Neural progenitor cell (in vitro differentiated cells): ENCODE results near the gene RNF8. TPM values are rescaled to one million over a fixed set of nuclear protein-coding genes. Genes with fewer than 3 reads are reported as not detected.
"Not testable (repeated sequence)": the region's sequence is repeated elsewhere in the genome, so short reads cannot be mapped to it uniquely, and the experiment has no call there.

Source experiments
- DNase-seq: peaks from one replicate; pipeline ENCODE4 v3.0.0-alpha.2; 2016; ENCODE audit warnings: low spot score
- H2AFZ ChIP-seq: fragments of 200-600 bp; sonication (generic); replicated peaks from 2 replicates; pipeline ENCODE4 v1.6.1; 2016; ENCODE audit warnings: antibody characterized with exemption
- H3F3A ChIP-seq: fragments of 200-600 bp; sonication (generic); 2 replicates; pipeline ENCODE4 v1.6.1; 2016; ENCODE audit warnings: antibody characterized with exemption, low read depth
- H3K27ac ChIP-seq: fragments of 200-600 bp; sonication (generic); 2 replicates; pipeline ENCODE4 v1.5.1; 2016; ENCODE audit warnings: mild to moderate bottlenecking
- H3K27me3 ChIP-seq: fragments of 200-600 bp; sonication (generic); 2 replicates; pipeline ENCODE4 v1.6.1; 2016; ENCODE audit warnings: mild to moderate bottlenecking, moderate library complexity
- H3K36me3 ChIP-seq: fragments of 200-600 bp; sonication (generic); 2 replicates; pipeline ENCODE4 v1.5.1; 2016
- H3K4me1 ChIP-seq: fragments of 200-600 bp; sonication (generic); 2 replicates; pipeline ENCODE4 v1.6.1; 2016; ENCODE audit warnings: mixed run types
- H3K4me2 ChIP-seq: fragments of 200-600 bp; sonication (generic); 2 replicates; pipeline ENCODE4 v1.6.1; 2016
- H3K4me3 ChIP-seq: fragments of 200-600 bp; sonication (generic); 2 replicates; pipeline ENCODE4 v1.5.1; 2016
- H3K79me2 ChIP-seq: fragments of 200-600 bp; sonication (generic); 2 replicates; pipeline ENCODE4 v1.6.1; 2016; ENCODE audit warnings: low read depth
- H3K9ac ChIP-seq: fragments of 200-600 bp; sonication (generic); 2 replicates; pipeline ENCODE4 v1.6.1; 2016
- H3K9me3 ChIP-seq: fragments of 200-600 bp; sonication (generic); 2 replicates; pipeline ENCODE4 v1.5.1; 2016; ENCODE audit warnings: low read depth
- H4K20me1 ChIP-seq: fragments of 200-600 bp; sonication (generic); 2 replicates; pipeline ENCODE4 v1.6.1; 2016; ENCODE audit warnings: low read depth
- H3K27ac Mint-ChIP-seq: 3 replicates; pipeline ENCODE4 v1.8.0; 2021; ENCODE audit warnings: mixed read lengths
- H3K27me3 Mint-ChIP-seq: 2 replicates; pipeline ENCODE4 v1.8.0; 2022; ENCODE audit warnings: low read depth, mild to moderate bottlenecking, inconsistent platforms, moderate library complexity, mixed read lengths; ENCODE audit not compliant: insufficient read depth
- H3K36me3 Mint-ChIP-seq: 3 replicates; pipeline ENCODE4 v1.8.0; 2021; ENCODE audit warnings: mixed read lengths
- H3K4me1 Mint-ChIP-seq: 3 replicates; pipeline ENCODE4 v1.8.0; 2021; ENCODE audit warnings: mixed read lengths
- H3K4me3 Mint-ChIP-seq: 3 replicates; pipeline ENCODE4 v1.8.0; 2021; ENCODE audit warnings: mild to moderate bottlenecking, moderate library complexity, mixed read lengths
- H3K9me3 Mint-ChIP-seq: 3 replicates; pipeline ENCODE4 v1.8.0; 2020; ENCODE audit warnings: mixed read lengths
- CTCF ChIP-seq: fragments of 200-600 bp; sonication (generic); IDR thresholded peaks from 2 replicates; pipeline ENCODE4 v1.5.1; 2017; ENCODE audit warnings: antibody characterized with exemption, mild to moderate bottlenecking
- EZH2 ChIP-seq: fragments of 200-600 bp; sonication (generic); IDR thresholded peaks from 2 replicates; pipeline ENCODE4 v1.6.1; 2017; ENCODE audit warnings: antibody characterized with exemption, mild to moderate bottlenecking, moderate library complexity
- EZH2phosphoT487 ChIP-seq: fragments of 200-600 bp; sonication (generic); IDR thresholded peaks from 2 replicates; pipeline ENCODE4 v1.6.1; 2017; ENCODE audit warnings: antibody characterized with exemption
- total RNA-seq: library from RNA; depleted of rRNA; stranded (reverse); fragments of >200 nt; gene quantifications from 2 replicates; pipeline ENCODE4 v1.2.3, GENCODE V29; 2015; ENCODE audit warnings: low replicate concordance

RNF8 gene
- total RNA-seq, 1 donor from 2014 or later: 68.5 TPM

- peaks cover 10% of the 10 kb centered on the region for H3K4me1 Mint-ChIP-seq
- H3K27ac Mint-ChIP-seq: no peak overlapping the region
- no peaks in the 10 kb centered on the region for H3K9me3 ChIP-seq
- no peaks in the 10 kb centered on the region for H3K9me3 Mint-ChIP-seq
- TF ChIP-seq EZH2phosphoT487: no peak
- TF ChIP-seq EZH2: no peak
- TF ChIP-seq CTCF: no peak
- H4K20me1 ChIP-seq: peaks cover 9% of the 10 kb centered on the region
- peaks cover 9% of the 10 kb centered on the region for H3F3A ChIP-seq
- H3K4me1 ChIP-seq: no peaks in the 10 kb centered on the region
- no peak overlapping the region for H2AFZ ChIP-seq
- H3K36me3 Mint-ChIP-seq: no peaks in the 10 kb centered on the region
- H3K27ac ChIP-seq: no peak overlapping the region
- no peak overlapping the region for H3K4me3 Mint-ChIP-seq
- no peaks in the 10 kb centered on the region for H3K36me3 ChIP-seq
- H3K27me3 Mint-ChIP-seq: no peaks in the 10 kb centered on the region
- no peak for DNase-seq
- no peak overlapping the region for H3K4me3 ChIP-seq
- H3K79me2 ChIP-seq: no peaks in the 10 kb centered on the region
- no peaks in the 10 kb centered on the region for H3K27me3 ChIP-seq
- H3K4me2 ChIP-seq: no peak overlapping the region
- H3K9ac ChIP-seq: no peak overlapping the region
Measured at GRCh38 chr6:37306624-37307222, 47.1 kb upstream of the RNF8 start.

- not testable (repeated sequence) for H3K36me3 Mint-ChIP-seq, H3F3A ChIP-seq, DNase-seq, H3K4me3 ChIP-seq, H3K27me3 ChIP-seq, H3K27ac Mint-ChIP-seq, H3K4me1 ChIP-seq, H2AFZ ChIP-seq, H3K4me1 Mint-ChIP-seq, H3K4me3 Mint-ChIP-seq, H3K27me3 Mint-ChIP-seq, H3K79me2 ChIP-seq, H3K4me2 ChIP-seq, H3K9me3 Mint-ChIP-seq, H4K20me1 ChIP-seq, H3K9ac ChIP-seq, H3K36me3 ChIP-seq, H3K9me3 ChIP-seq, H3K27ac ChIP-seq
Measured at GRCh38 chr6:37307484-37307883, 46.3 kb upstream of the RNF8 start.

GRCh38 chr6:37308069-37308815, 45.5 kb upstream of the RNF8 start:
- Mint-ChIP-seq H3K9me3 (no peaks in the 10 kb centered on the region), H3K36me3 (peaks cover 2% of the 10 kb centered on the region), H3K4me3 (no peak overlapping the region), H3K27me3 (no peaks in the 10 kb centered on the region), H3K4me1 (peaks cover 8% of the 10 kb centered on the region), H3K27ac (peak overlapping the region; percentile 83)
- Histone ChIP-seq H3K27ac (no peak overlapping the region), H2AFZ (no peak overlapping the region), H3F3A (peaks cover 6% of the 10 kb centered on the region), H3K79me2 (no peaks in the 10 kb centered on the region), H4K20me1 (peaks cover 9% of the 10 kb centered on the region), H3K27me3 (no peaks in the 10 kb centered on the region), H3K9ac (no peak overlapping the region), H3K4me2 (no peak overlapping the region), H3K4me1 (no peaks in the 10 kb centered on the region), H3K4me3 (no peak overlapping the region), H3K9me3 (no peaks in the 10 kb centered on the region), H3K36me3 (no peaks in the 10 kb centered on the region)
- DNase-seq: no peak
- no peak for TF ChIP-seq EZH2phosphoT487
- TF ChIP-seq CTCF: no peak
- no peak for TF ChIP-seq EZH2

- H3K27ac ChIP-seq: no peak overlapping the region
- H3K27me3 ChIP-seq: no peaks in the 10 kb centered on the region
- H3K9me3 ChIP-seq: no peaks in the 10 kb centered on the region
- no peak overlapping the region for H3K27ac Mint-ChIP-seq
- no peak overlapping the region for H3K4me3 Mint-ChIP-seq
- no peaks in the 10 kb centered on the region for H3K4me1 ChIP-seq
- no peaks in the 10 kb centered on the region for H3K9me3 Mint-ChIP-seq
- peaks cover 8% of the 10 kb centered on the region for H3K4me1 Mint-ChIP-seq
- no peaks in the 10 kb centered on the region for H3K27me3 Mint-ChIP-seq
- no peak for TF ChIP-seq CTCF
- TF ChIP-seq EZH2phosphoT487: no peak
- no peak for TF ChIP-seq EZH2
- H2AFZ ChIP-seq: no peak overlapping the region
- no peaks in the 10 kb centered on the region for H3K79me2 ChIP-seq
- H3K4me3 ChIP-seq: no peak overlapping the region
- H3K36me3 Mint-ChIP-seq: peaks cover 7% of the 10 kb centered on the region
- no peaks in the 10 kb centered on the region for H3K36me3 ChIP-seq
- no peak for DNase-seq
- H3K4me2 ChIP-seq: no peak overlapping the region
- no peak overlapping the region for H3K9ac ChIP-seq
- H4K20me1 ChIP-seq: peaks cover 5% of the 10 kb centered on the region
- no peaks in the 10 kb centered on the region for H3F3A ChIP-seq
Measured at GRCh38 chr6:37309046-37309445, 44.7 kb upstream of the RNF8 start.
